Pons (tissue), 1 donor: ENCODE data around the gene TMEM233.
"Not testable (repeated sequence)": the region's sequence is repeated elsewhere in the genome, so short reads cannot be mapped to it uniquely, and the experiment has no call there.

Source experiments
- DNase-seq: peaks from one replicate; pipeline ENCODE4 v3.0.0-alpha.2; 2016; ENCODE audit warnings: low spot score

Gene TMEM233

GRCh38 chr12:119658166-119658565, 64.6 kb downstream of the TMEM233 start:
- DNase-seq: not testable (repeated sequence)

- DNase-seq: peak; percentile 24
Measured at GRCh38 chr12:119659289-119659897, 65.8 kb downstream of the TMEM233 start.

GRCh38 chr12:119660076-119660475, 66.5 kb downstream of the TMEM233 start:
- DNase-seq: no peak

GRCh38 chr12:119661882-119662281, 68.3 kb downstream of the TMEM233 start:
- DNase-seq: no peak

- no peak for DNase-seq
Measured at GRCh38 chr12:119664642-119665041, 71.1 kb downstream of the TMEM233 start.

- no peak for DNase-seq
Measured at GRCh38 chr12:119665164-119665929, 71.8 kb downstream of the TMEM233 start.

DNA sequence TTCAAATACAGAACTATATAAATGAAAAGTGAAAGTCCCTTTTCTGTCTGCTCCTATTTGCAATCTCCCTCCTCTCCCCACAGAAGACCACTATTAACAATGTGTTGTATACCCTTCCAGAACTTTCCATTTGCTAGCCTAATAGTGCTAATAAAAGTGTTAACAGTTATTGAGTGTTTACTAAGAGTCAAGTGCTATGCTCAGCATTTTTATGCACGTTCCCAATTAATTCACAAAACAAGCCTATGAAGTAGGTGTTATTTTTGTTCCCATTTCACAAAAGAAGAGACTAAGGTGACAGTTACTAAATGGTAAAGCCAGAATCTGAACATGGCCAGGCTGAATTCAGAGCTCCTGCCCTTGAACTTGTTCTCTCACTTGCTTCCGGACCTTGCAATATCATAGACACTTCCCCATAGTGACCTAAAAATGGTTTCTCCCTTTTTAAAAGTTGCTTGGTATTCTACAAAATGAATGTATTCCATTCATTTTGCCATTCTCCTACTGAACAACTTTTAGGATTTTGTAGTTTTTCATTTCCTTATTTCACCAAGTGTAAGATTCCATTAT, 72.7 kb downstream of the TMEM233 start:
- DNase-seq: no peak

DNA sequence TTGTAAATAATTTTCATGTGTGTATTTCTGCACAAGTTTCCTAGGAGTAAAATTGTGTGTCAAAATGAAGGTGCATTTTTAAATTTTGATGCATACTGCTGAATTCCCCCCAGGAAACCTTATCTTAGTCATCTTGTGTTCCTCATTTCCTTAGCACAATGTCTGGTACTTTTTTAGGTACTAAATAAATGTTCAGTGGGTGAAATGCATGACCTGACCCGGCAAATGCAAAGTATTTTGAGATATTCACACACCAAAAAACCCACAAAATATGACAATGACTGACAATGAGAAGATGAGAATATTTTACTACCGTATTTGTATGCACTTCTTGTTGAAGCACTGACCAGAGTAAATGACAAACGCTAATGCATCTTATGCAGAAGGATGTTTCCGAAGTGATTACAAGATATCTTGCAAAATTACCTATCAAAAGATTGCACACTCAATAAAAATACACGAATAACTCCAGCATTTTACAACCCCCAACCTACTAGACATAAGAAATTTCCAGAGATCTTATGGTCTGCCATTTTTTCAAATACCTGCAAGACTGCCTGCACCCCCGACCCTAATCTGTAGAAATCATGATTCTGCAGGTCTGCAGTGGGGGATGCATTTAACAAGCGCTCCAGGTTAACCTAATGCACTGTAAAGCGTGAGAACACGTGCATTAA, 73.5 kb downstream of the TMEM233 start:
- peak; percentile 14 for DNase-seq

DNA sequence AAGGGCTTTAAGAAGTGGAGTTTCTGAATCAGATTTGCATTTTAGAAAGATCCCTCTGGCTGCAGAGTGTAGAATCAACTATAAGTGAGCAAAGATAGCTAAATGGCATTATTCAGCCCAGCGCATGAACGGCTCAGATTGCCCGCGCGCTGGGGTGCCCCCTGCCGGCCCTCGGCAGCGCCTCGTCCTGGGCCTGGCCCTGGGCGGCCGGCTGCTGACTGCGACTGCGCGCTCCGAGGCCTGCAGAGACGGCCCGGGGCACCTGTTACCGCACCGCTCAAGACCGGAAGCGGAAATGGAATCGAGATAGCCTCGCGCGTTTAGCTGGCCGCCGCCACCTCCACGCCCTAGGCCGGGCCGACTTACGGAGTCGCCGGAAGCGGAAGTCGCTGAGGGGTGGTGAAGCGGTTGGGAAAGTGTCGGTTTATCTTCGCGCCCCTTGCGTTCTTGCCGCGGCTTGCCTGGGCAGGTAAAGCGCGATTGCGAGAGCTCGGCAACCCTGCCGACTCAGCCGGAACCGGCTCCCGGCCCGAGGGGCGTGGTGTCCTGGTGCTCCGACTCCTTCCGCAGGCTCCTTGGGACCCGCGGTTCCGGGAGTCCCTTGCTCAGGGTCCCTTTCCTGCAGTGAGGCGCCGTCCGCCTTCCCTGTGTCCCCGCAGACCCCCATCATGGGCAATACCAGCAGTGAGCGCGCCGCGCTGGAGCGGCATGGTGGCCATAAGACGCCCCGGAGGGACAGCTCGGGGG, 74.2 kb downstream of the TMEM233 start, which contains the start of gene PRKAB1:
PRKAB1 (plus strand) TSS at position 557 of the 747 bp plus-strand sequence; CDS start at position 669, 112 bp downstream.
- DNase-seq: peak; percentile 94

DNA sequence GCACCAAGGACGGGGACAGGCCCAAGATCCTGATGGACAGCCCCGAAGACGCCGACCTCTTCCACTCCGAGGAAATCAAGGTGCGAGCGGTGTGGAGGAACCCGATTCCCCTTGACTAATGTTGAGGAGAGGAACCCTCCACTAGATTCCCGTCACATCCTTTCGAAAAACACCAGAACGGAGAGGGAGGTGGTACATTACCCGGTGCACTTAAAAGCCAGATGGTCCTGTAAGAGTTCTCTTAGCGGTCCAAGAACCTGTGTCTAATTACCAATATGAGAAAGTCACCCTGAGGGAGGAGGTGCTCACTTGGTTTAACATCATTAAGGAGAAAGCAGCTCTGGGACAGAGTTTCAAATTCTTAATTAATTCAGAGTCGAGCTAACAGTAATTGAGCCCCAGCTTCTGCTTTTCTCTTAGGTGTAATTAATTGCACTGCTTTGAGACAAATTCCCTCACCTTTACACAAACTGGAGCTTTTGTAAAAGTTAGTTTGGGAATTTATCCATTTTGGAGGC, 74.8 kb downstream of the TMEM233 start:
- DNase-seq: peak; percentile 19

- no peak for DNase-seq
Measured at GRCh38 chr12:119669744-119670472, 76.3 kb downstream of the TMEM233 start.

- DNase-seq: no peak
Measured at GRCh38 chr12:119671070-119671469, 77.5 kb downstream of the TMEM233 start.

DNA sequence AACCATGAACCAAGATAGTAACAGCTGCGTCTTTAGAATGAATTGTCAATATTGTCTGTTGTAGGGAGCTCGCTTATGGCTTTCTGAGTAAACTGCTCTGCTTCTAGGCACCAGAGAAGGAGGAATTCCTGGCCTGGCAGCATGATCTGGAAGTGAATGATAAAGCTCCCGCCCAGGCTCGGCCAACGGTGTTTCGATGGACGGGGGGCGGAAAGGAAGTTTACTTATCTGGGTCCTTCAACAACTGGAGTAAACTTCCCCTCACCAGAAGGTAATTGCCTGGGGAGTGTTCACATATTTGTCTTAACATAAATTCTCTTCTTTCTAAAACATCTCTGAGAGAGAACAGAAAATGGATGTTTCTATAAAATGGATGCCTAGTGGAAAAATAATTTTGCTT, 78.6 kb downstream of the TMEM233 start:
- no peak for DNase-seq

DNA sequence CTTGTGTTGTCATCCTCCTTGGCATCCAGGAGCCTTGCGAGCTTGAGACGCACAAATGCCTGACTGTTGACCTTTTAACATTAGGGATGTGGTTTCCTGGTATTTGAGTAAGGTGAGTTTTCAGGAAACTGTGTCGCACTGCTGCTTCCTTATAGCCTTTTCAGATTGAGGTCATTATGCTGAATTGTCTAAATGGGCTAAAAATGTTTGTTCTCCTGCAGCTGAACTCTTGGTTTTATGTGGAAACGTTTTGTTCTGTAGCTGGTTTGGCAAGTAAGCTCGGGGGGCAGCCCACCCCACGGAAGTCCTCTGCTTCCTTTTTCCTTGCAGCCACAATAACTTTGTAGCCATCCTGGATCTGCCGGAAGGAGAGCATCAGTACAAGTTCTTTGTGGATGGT, 80.1 kb downstream of the TMEM233 start:
- DNase-seq: peak; percentile 26

DNA sequence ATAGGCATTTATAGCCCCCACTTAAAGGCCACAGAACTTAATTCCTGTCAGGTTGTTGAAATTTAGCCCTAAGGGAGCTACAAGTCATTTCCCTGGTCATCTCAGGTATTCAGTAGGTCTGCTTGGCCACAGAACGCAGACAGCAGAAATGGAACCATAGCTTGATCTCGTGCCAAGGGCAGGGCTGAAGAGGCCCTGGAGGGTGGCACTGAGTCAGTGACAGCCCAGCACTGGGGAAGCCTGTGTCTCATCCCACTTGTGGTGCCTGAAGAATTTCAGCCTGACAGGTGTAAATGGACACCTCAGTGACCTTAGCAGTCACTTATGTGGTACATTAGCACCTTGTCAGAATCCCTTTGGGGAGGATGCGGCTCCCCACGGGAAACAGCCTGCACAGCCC, 81.0 kb downstream of the TMEM233 start:
- DNase-seq: no peak

DNA sequence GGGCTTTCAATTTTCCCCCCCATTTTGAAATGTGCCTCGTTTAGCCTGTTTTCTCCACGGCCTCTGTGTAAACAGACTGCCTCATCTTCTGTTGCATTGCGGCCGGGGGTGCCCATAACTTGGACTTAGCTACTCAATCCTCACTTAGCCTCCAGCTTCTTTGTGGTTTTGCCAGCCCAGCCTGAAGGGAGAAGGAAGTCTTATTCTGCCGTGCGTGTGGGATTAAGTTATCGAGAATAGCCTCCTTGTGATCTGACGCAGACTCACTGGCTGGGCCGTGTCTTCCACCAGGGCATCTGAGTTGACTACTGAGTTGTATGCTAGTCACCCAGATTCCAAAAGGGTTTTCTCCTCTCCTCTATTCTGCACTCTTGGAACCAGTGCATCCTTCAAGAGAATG, 82.4 kb downstream of the TMEM233 start:
- DNase-seq: peak; percentile 31

- no peak for DNase-seq
Measured at GRCh38 chr12:119676573-119676972, 83.0 kb downstream of the TMEM233 start.

DNA sequence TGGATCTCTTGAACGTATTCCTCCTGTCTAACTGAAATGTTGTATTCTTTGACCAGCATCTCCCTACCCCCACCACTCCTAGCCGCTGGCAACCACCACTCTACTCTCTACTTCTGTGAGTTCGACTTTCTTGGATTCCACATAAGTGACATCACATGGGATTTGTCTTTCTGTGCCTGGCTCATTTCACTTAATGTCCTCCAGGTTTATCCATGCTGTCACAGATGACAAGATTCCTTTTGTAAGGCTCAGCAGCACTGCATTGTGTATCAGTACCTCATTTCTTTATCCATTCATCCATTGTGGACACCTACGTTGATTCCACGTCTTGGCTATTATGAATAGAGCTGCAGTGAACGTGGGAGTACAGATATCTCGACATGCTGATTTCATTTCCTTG, 84.9 kb downstream of the TMEM233 start:
- no peak for DNase-seq

DNA sequence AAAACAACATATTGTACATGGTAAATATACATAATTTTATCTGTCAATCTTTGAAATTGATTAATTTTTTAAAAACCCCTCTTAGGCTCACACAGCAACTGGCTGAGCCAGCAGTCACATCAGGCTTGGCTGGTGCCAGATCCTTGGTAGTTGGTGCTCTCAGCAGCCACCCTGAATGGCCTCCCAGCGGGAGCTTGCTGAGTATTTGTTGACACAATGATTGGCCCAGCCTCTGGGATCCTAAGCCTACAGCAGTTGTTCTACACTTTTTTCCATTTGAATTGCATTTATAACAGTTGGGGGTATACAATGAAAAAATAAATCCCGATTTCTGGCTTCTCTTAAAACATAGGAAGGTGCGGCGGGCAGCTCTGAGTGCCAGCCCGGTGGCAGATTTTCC, 85.5 kb downstream of the TMEM233 start:
- DNase-seq: no peak

- no peak for DNase-seq
Measured at GRCh38 chr12:119679490-119679889, 85.9 kb downstream of the TMEM233 start.

GRCh38 chr12:119681111-119681510, 87.5 kb downstream of the TMEM233 start:
- DNase-seq: no peak
